GM23338 (cell line): ENCODE results near the gene EML3. TPM values are rescaled to one million over a fixed set of nuclear protein-coding genes. Genes with fewer than 3 reads are reported as not detected.

ENCODE experiments used
- ATAC-seq: fragments of 200-7000 bp; cut with Tn5 transposase; 3 replicates; pipeline ENCODE4 v1.9.1; 2020
- DNase-seq: peaks from one replicate; pipeline ENCODE4 v3.0.0-alpha.2; 2015; ENCODE audit warnings: low spot score
- H2AFZ ChIP-seq: fragments of 200-600 bp; sonication (generic); 2 replicates; pipeline ENCODE4 v1.8.0; 2016; ENCODE audit warnings: antibody characterized with exemption, mild to moderate bottlenecking, moderate library complexity
- H3F3A ChIP-seq: fragments of 200-600 bp; sonication (generic); replicated peaks from 2 replicates; pipeline ENCODE4 v1.8.0; 2017; ENCODE audit warnings: antibody characterized with exemption, mixed run types, low read depth
- H3K27ac ChIP-seq: fragments of 200-600 bp; sonication (generic); 2 replicates; pipeline ENCODE4 v1.6.1; 2016; ENCODE audit warnings: low read depth
- H3K27me3 ChIP-seq: fragments of 200-600 bp; sonication (generic); 2 replicates; pipeline ENCODE4 v1.8.0; 2016; ENCODE audit warnings: mild to moderate bottlenecking, mixed run types, moderate library complexity; ENCODE audit not compliant: insufficient read depth
- H3K36me3 ChIP-seq: fragments of 200-600 bp; sonication (generic); 2 replicates; pipeline ENCODE4 v1.8.0; 2016; ENCODE audit warnings: mild to moderate bottlenecking; ENCODE audit not compliant: insufficient read depth
- H3K4me1 ChIP-seq: fragments of 200-600 bp; sonication (generic); 2 replicates; pipeline ENCODE4 v1.8.0; 2016; ENCODE audit warnings: mild to moderate bottlenecking, moderate library complexity; ENCODE audit not compliant: insufficient read depth
- H3K4me2 ChIP-seq: fragments of 200-600 bp; sonication (generic); 2 replicates; pipeline ENCODE4 v1.7.1; 2017; ENCODE audit warnings: mixed run types
- H3K4me3 ChIP-seq: fragments of 200-600 bp; sonication (generic); 2 replicates; pipeline ENCODE4 v1.6.1; 2016; ENCODE audit warnings: mixed run types
- H3K79me2 ChIP-seq: fragments of 200-600 bp; sonication (generic); replicated peaks from 2 replicates; pipeline ENCODE4 v1.8.0; 2017; ENCODE audit warnings: mild to moderate bottlenecking; ENCODE audit not compliant: insufficient read depth
- H3K9me2 ChIP-seq: fragments of 200-600 bp; sonication (generic); 2 replicates; pipeline ENCODE4 v1.8.0; 2017; ENCODE audit not compliant: insufficient read depth
- H4K20me1 ChIP-seq: fragments of 200-600 bp; sonication (generic); replicated peaks from 2 replicates; pipeline ENCODE4 v1.8.0; 2017; ENCODE audit warnings: mild to moderate bottlenecking; ENCODE audit not compliant: insufficient read depth
- H3K27ac Mint-ChIP-seq: 2 replicates; pipeline ENCODE4 v1.8.0; 2020; ENCODE audit warnings: inconsistent platforms, mild to moderate bottlenecking, moderate library complexity, mixed read lengths
- H3K27me3 Mint-ChIP-seq: 3 replicates; pipeline ENCODE4 v1.8.0; 2022; ENCODE audit warnings: low read depth, mild to moderate bottlenecking, moderate library complexity, mixed read lengths, inconsistent platforms; ENCODE audit not compliant: insufficient read depth, poor library complexity
- H3K36me3 Mint-ChIP-seq: 3 replicates; pipeline ENCODE4 v1.8.0; 2021; ENCODE audit warnings: low read depth, mild to moderate bottlenecking, inconsistent platforms, moderate library complexity, mixed read lengths
- H3K4me1 Mint-ChIP-seq: 3 replicates; pipeline ENCODE4 v1.8.0; 2020; ENCODE audit warnings: mild to moderate bottlenecking, inconsistent platforms, mixed read lengths
- H3K4me3 Mint-ChIP-seq: 3 replicates; pipeline ENCODE4 v1.8.0; 2021; ENCODE audit warnings: moderate library complexity, mild to moderate bottlenecking, inconsistent platforms, mixed read lengths
- H3K9me3 Mint-ChIP-seq: 3 replicates; pipeline ENCODE4 v1.8.0; 2020; ENCODE audit warnings: moderate library complexity, mild to moderate bottlenecking, inconsistent platforms, mixed read lengths
- CREB1 ChIP-seq: fragments of 250-450 bp; sonication (Bioruptor Pico); IDR thresholded peaks from 2 replicates; pipeline ENCODE4 v1.5.0; 2020; ENCODE audit warnings: low read depth, mild to moderate bottlenecking, moderate library complexity
- EZH2 ChIP-seq: fragments of 200-600 bp; sonication (generic); IDR thresholded peaks from one replicate; pipeline ENCODE4 v1.8.0; 2017; ENCODE audit warnings: antibody characterized with exemption, mild to moderate bottlenecking, low read depth; ENCODE audit not compliant: unreplicated experiment
- EZH2phosphoT487 ChIP-seq: fragments of 200-600 bp; sonication (generic); IDR thresholded peaks from one replicate; pipeline ENCODE4 v1.8.1; 2018; ENCODE audit warnings: antibody characterized with exemption; ENCODE audit not compliant: unreplicated experiment
- JUNB ChIP-seq: IDR thresholded peaks from one replicate; pipeline ENCODE4 v1.6.1; 2016; ENCODE audit warnings: antibody characterized with exemption; ENCODE audit not compliant: unreplicated experiment
- NANOG ChIP-seq: IDR thresholded peaks from 2 replicates; pipeline ENCODE4 v1.6.1; 2016; ENCODE audit warnings: antibody characterized with exemption, borderline replicate concordance
- STAT1 ChIP-seq: IDR thresholded peaks from one replicate; pipeline ENCODE4 v1.6.1; 2016; ENCODE audit warnings: antibody characterized with exemption; ENCODE audit not compliant: unreplicated experiment
- ZNF114 ChIP-seq: fragments of 250-450 bp; sonication (Bioruptor Pico); IDR thresholded peaks from 2 replicates; pipeline ENCODE4 v1.5.0; 2020; ENCODE audit warnings: mild to moderate bottlenecking, moderate library complexity
- polyA plus RNA-seq: library from polyadenylated mRNA; unstranded; fragments of >200 nt; fragmentation: Nextera tagmentation; extraction: Ambion mirVana; gene quantifications from 2 replicates; pipeline ENCODE4 v1.2.1, GENCODE V29; 2016
- total RNA-seq: library from RNA; depleted of rRNA; stranded (reverse); fragments of >200 nt; shearing (Covaris generic); gene quantifications from 2 replicates; pipeline ENCODE4 v1.2.3, GENCODE V29; 2014
- TF ChIP-seq, protein P1 (sequence below): IDR thresholded peaks from one replicate; pipeline ENCODE4 v1.6.1; 2018; ENCODE audit warnings: antibody characterized with exemption; ENCODE audit not compliant: unreplicated experiment
- TF ChIP-seq, protein P2 (sequence below): fragments of 250-450 bp; sonication (Bioruptor Pico); IDR thresholded peaks from 2 replicates; pipeline ENCODE4 v1.5.0; 2020; ENCODE audit warnings: mild to moderate bottlenecking, moderate library complexity
- TF ChIP-seq, protein P3 (sequence below), 2 experiments: fragments of 200-600 bp in 1 of 2; sonication (generic) in 1 of 2; conservative IDR thresholded peaks; 2 replicates each; pipeline versions ENCODE4 v1.5.1 to v1.6.1; 2016 to 2017; ENCODE audit warnings: antibody characterized with exemption in 2 of 2, low read depth in 2 of 2, mild to moderate bottlenecking in 2 of 2, moderate library complexity in 1 of 2

Gene EML3
- total and polyA plus RNA-seq, 2 experiments from 2014 or later = 15.4 to 17.1 TPM

DNA sequence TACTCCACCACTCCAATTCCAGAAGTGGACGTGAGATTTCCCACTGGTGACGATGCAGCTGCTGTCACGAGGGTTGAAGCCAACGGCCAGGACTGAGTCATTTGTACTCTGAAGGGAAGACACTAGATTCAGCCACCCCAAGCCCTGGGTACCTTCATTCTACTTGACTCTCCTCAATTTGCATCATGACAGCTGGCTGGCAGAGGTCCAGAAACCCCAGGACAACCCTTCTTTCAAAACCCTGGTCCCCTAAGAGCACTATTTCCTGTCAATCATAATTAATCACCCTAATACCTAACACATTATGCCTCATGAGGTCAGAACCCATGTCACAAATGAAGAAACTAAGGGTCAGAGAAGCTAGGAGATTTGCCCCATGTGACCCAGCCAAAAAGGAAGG lies 4.9 kb downstream of the EML3 start:
- Mint-ChIP-seq H3K27ac (no peak overlapping the region), H3K36me3 (peaks cover 11% of the 10 kb centered on the region; the same call in 2 of the 3 replicates), H3K4me3 (no peak overlapping the region), H3K9me3 (peaks cover 4% of the 10 kb centered on the region; the same call in 2 of the 3 replicates), H3K27me3 (peaks cover 38% of the 10 kb centered on the region), H3K4me1 (peaks cover 62% of the 10 kb centered on the region)
- DNase-seq (no peak), ATAC-seq (no peak)
- peak overlapping the region; percentile 7; the same call in 1 of the 2 replicates for H3K27ac ChIP-seq
- H3K4me2 ChIP-seq = no peak overlapping the region
- H3K4me3 ChIP-seq = no peak overlapping the region
- no peak overlapping the region for H2AFZ ChIP-seq
- H3K9me2 ChIP-seq = no peaks in the 10 kb centered on the region
- H3K4me1 ChIP-seq = peaks cover 16% of the 10 kb centered on the region; the same call in 1 of the 2 replicates
- no peaks in the 10 kb centered on the region for H3K36me3 ChIP-seq
- H3F3A ChIP-seq = peaks cover 25% of the 10 kb centered on the region
- TF ChIP-seq NANOG (no peak), EZH2phosphoT487 (no peak), EZH2 (no peak), ZNF114 (CRISPR knock-in tag) (no peak), JUNB (no peak), STAT1 (no peak), CREB1 (CRISPR knock-in tag) (no peak)
- TF ChIP-seq, protein P1, sequence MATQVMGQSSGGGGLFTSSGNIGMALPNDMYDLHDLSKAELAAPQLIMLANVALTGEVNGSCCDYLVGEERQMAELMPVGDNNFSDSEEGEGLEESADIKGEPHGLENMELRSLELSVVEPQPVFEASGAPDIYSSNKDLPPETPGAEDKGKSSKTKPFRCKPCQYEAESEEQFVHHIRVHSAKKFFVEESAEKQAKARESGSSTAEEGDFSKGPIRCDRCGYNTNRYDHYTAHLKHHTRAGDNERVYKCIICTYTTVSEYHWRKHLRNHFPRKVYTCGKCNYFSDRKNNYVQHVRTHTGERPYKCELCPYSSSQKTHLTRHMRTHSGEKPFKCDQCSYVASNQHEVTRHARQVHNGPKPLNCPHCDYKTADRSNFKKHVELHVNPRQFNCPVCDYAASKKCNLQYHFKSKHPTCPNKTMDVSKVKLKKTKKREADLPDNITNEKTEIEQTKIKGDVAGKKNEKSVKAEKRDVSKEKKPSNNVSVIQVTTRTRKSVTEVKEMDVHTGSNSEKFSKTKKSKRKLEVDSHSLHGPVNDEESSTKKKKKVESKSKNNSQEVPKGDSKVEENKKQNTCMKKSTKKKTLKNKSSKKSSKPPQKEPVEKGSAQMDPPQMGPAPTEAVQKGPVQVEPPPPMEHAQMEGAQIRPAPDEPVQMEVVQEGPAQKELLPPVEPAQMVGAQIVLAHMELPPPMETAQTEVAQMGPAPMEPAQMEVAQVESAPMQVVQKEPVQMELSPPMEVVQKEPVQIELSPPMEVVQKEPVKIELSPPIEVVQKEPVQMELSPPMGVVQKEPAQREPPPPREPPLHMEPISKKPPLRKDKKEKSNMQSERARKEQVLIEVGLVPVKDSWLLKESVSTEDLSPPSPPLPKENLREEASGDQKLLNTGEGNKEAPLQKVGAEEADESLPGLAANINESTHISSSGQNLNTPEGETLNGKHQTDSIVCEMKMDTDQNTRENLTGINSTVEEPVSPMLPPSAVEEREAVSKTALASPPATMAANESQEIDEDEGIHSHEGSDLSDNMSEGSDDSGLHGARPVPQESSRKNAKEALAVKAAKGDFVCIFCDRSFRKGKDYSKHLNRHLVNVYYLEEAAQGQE = no peak
- TF ChIP-seq, protein P2, sequence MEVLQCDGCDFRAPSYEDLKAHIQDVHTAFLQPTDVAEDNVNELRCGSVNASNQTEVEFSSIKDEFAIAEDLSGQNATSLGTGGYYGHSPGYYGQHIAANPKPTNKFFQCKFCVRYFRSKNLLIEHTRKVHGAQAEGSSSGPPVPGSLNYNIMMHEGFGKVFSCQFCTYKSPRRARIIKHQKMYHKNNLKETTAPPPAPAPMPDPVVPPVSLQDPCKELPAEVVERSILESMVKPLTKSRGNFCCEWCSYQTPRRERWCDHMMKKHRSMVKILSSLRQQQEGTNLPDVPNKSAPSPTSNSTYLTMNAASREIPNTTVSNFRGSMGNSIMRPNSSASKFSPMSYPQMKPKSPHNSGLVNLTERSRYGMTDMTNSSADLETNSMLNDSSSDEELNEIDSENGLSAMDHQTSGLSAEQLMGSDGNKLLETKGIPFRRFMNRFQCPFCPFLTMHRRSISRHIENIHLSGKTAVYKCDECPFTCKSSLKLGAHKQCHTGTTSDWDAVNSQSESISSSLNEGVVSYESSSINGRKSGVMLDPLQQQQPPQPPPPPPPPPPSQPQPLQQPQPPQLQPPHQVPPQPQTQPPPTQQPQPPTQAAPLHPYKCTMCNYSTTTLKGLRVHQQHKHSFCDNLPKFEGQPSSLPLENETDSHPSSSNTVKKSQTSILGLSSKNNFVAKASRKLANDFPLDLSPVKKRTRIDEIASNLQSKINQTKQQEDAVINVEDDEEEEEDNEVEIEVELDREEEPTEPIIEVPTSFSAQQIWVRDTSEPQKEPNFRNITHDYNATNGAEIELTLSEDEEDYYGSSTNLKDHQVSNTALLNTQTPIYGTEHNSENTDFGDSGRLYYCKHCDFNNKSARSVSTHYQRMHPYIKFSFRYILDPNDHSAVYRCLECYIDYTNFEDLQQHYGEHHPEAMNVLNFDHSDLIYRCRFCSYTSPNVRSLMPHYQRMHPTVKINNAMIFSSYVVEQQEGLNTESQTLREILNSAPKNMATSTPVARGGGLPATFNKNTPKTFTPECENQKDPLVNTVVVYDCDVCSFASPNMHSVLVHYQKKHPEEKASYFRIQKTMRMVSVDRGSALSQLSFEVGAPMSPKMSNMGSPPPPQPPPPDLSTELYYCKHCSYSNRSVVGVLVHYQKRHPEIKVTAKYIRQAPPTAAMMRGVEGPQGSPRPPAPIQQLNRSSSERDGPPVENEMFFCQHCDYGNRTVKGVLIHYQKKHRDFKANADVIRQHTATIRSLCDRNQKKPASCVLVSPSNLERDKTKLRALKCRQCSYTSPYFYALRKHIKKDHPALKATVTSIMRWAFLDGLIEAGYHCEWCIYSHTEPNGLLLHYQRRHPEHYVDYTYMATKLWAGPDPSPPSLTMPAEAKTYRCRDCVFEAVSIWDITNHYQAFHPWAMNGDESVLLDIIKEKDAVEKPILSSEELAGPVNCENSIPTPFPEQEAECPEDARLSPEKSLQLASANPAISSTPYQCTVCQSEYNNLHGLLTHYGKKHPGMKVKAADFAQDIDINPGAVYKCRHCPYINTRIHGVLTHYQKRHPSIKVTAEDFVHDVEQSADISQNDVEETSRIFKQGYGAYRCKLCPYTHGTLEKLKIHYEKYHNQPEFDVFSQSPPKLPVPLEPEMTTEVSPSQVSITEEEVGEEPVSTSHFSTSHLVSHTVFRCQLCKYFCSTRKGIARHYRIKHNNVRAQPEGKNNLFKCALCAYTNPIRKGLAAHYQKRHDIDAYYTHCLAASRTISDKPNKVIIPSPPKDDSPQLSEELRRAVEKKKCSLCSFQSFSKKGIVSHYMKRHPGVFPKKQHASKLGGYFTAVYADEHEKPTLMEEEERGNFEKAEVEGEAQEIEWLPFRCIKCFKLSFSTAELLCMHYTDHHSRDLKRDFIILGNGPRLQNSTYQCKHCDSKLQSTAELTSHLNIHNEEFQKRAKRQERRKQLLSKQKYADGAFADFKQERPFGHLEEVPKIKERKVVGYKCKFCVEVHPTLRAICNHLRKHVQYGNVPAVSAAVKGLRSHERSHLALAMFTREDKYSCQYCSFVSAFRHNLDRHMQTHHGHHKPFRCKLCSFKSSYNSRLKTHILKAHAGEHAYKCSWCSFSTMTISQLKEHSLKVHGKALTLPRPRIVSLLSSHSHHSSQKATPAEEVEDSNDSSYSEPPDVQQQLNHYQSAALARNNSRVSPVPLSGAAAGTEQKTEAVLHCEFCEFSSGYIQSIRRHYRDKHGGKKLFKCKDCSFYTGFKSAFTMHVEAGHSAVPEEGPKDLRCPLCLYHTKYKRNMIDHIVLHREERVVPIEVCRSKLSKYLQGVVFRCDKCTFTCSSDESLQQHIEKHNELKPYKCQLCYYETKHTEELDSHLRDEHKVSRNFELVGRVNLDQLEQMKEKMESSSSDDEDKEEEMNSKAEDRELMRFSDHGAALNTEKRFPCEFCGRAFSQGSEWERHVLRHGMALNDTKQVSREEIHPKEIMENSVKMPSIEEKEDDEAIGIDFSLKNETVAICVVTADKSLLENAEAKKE = no peak
- TF ChIP-seq, protein P3, sequence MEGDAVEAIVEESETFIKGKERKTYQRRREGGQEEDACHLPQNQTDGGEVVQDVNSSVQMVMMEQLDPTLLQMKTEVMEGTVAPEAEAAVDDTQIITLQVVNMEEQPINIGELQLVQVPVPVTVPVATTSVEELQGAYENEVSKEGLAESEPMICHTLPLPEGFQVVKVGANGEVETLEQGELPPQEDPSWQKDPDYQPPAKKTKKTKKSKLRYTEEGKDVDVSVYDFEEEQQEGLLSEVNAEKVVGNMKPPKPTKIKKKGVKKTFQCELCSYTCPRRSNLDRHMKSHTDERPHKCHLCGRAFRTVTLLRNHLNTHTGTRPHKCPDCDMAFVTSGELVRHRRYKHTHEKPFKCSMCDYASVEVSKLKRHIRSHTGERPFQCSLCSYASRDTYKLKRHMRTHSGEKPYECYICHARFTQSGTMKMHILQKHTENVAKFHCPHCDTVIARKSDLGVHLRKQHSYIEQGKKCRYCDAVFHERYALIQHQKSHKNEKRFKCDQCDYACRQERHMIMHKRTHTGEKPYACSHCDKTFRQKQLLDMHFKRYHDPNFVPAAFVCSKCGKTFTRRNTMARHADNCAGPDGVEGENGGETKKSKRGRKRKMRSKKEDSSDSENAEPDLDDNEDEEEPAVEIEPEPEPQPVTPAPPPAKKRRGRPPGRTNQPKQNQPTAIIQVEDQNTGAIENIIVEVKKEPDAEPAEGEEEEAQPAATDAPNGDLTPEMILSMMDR (conservative IDR thresholded peaks at IDR 0.05; ENCODE audit: low read depth in 2 of 2) = no peak
- H4K20me1 ChIP-seq = 0 out of 2 replicates have a peak, but pooled peaks cover 6% of the 10 kb centered on the region
- H3K79me2 ChIP-seq = no peaks in the 10 kb centered on the region
- H3K27me3 ChIP-seq = peaks cover 34% of the 10 kb centered on the region
